ENCODE results near the gene LIG1.
"Not testable (repeated sequence)": the region's sequence is repeated elsewhere in the genome, so short reads cannot be mapped to it uniquely, and the experiment has no call there.

Gene LIG1

GRCh38 chr19:48121909-48122371 is 48.2 kb downstream of the LIG1 start:
- no peak for DNase-seq (ENCODE audit: low read depth in 3 of 3)

GRCh38 chr19:48121066-48121465 is 49.1 kb downstream of the LIG1 start:
- no peak for DNase-seq (ENCODE audit: low read depth in 3 of 3)

- no peak for DNase-seq (ENCODE audit: low read depth in 3 of 3)
Measured at GRCh38 chr19:48120505-48120904, 49.6 kb downstream of the LIG1 start.

DNA sequence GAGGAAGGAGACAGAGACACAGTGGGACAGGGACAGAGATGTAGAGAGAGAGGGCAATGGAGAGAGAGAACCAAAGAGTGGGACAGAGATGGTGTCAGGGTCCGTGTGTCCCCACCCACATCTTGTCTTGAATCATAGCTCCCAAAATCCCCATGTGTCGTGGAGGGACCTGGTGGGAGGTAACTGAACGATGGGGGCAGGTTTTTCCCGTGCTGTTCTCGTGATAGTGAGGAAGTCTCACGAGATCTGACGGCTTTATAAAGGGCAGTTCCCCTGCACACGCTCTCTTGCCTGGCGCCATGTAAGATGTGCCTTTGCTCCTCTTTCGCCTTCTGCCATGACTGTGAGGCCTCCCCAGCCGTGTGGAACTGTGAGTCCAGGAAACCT is 52.0 kb downstream of the LIG1 start:
- DNase-seq (ENCODE audit: low read depth in 3 of 3), result no peak

GRCh38 chr19:48117515-48118130 is 52.5 kb downstream of the LIG1 start:
- no peak for DNase-seq (ENCODE audit: low read depth in 3 of 3)

- DNase-seq (ENCODE audit: low read depth in 3 of 3), result no peak
Measured at GRCh38 chr19:48113190-48113917, 56.8 kb downstream of the LIG1 start.

GRCh38 chr19:48111280-48111679 is 58.9 kb downstream of the LIG1 start:
- DNase-seq (ENCODE audit: low read depth in 3 of 3), result no peak

GRCh38 chr19:48110350-48110966 is 59.7 kb downstream of the LIG1 start, which contains the start of gene PLA2G4C:
PLA2G4C (minus strand) TSS chr19:48110817; CDS start chr19:48106529, 4,288 bp downstream.
- peak; percentile 71 to 88 (median 77) for DNase-seq (ENCODE audit: low read depth in 3 of 3)

- DNase-seq (ENCODE audit: low read depth in 3 of 3), result no peak
Measured at GRCh38 chr19:48108997-48109782, 61.0 kb downstream of the LIG1 start.

DNA sequence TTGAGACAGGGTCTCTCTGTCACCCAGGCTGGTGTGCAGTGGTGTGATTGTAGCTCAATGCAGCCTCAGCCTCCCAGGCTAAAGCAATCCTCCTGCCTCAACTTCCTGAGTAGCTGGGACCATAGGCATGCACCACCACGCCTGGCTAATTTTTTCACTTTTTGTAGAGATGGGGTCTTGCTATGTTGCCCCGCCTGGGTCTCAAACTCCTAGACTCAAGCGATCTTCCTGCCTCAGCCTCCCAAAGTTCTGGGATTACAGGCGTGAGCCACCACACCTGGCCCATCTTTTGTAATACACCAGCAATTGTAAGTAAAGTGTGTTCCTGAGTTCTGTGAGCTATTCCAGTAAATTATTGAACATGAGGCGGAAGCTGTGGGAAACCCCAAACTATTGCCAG is 66.2 kb downstream of the LIG1 start:
- DNase-seq (ENCODE audit: low read depth in 3 of 3), result no peak

DNA sequence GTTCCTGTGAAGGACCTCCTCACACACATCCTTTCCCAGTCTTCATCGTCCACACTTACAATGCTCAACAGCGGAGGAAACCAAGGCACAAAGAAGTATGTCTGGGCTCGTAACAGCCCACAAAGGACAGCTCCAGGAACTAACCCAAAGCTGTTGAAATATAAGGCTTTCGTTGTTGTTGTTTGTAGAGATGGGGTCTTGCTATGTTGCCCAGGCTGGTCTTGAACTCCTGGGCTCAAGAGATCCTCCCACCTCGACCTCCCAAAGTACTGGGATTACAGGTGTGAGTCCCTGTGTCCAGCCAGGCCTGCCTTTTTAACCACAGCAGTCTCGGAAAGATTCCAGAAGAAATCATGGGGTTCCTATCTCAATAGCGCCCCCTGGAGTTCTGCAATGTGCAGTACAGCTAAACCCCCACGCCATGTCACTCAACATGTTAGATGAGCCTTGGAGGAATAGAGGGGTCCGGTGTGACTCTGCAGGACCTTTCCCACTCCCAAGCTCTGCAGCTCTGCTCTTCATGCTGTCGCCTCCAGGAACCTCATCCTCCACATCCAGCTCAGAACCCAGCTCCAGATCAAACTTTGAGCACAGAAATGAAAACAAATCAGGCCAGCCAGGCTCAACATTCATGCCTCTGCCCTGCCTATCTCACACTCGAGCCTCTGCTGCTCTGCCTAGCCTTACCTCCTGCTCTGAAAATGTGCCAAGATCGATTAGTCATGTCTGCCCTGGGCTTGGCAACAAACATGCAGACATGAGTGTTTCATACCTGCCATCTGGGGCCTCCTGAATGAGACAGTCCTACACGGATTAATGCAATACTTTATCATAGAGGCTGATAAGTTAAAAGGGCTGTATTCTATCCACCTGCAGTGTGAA is 67.0 kb downstream of the LIG1 start:
- peak in 2 of 3 donors; percentile 30 to 32 for DNase-seq (ENCODE audit: low read depth in 3 of 3)

- no peak for DNase-seq (ENCODE audit: low read depth in 3 of 3)
Measured at GRCh38 chr19:48095612-48096175, 74.5 kb downstream of the LIG1 start.

DNA sequence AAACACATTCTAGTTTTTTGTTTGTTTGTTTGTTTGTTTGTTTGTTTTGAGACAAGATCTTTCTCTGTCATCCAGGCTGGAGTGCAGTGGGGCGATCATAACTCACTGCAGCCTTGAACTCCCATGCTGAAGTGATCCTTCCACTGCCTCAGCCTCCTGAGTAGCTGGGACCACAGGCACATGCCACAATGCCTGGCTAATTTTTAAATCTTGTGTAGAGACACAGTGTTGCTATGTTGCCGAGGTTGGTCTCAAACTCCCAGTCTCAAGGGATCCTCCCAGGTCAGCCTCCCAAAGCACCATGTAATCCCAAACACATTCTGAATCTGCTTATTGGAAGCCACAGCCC is 75.3 kb downstream of the LIG1 start:
- DNase-seq (ENCODE audit: low read depth in 3 of 3), result no peak

DNA sequence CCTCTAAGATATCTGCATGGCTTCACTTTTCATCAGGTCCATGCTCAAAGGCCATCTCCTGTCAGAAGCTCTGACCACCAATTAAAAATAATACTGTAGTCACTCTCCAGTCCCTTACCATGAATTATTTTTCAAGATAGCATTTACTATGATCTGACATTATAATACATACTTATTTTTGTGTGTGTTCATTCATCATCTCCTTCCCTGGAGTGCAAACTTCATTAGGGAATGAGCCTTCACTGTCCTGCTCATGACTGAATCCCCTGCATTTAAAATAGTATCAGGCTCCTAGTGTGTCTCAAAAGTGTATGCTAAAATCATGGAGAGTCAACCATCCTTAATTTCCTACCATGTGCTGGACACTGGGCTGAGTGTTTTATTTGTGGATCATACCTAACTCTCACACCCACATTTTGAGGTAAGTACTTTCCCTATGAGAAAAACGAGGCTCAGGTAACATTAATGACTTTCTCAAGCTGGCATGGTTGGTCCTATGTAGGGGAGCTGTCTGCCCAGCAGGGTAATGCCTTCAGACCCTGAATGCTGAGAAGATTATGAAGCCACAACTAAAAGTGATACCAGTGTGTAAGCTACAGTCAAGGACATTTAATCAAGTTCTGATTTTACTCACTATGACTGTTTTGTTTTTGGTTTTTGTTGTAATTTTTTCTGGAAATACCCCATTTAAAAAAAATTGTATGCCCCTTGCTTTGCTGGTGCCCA is 75.9 kb downstream of the LIG1 start:
- no peak for DNase-seq (ENCODE audit: low read depth in 3 of 3)

GRCh38 chr19:48091111-48091718 is 78.9 kb downstream of the LIG1 start:
- not testable (repeated sequence) for DNase-seq (ENCODE audit: low read depth in 3 of 3)

- DNase-seq (ENCODE audit: low read depth in 3 of 3), result no peak
Measured at GRCh38 chr19:48090281-48090802, 79.8 kb downstream of the LIG1 start.

GRCh38 chr19:48088991-48089390 is 81.2 kb downstream of the LIG1 start:
- not testable (repeated sequence) for DNase-seq (ENCODE audit: low read depth in 3 of 3)

DNA sequence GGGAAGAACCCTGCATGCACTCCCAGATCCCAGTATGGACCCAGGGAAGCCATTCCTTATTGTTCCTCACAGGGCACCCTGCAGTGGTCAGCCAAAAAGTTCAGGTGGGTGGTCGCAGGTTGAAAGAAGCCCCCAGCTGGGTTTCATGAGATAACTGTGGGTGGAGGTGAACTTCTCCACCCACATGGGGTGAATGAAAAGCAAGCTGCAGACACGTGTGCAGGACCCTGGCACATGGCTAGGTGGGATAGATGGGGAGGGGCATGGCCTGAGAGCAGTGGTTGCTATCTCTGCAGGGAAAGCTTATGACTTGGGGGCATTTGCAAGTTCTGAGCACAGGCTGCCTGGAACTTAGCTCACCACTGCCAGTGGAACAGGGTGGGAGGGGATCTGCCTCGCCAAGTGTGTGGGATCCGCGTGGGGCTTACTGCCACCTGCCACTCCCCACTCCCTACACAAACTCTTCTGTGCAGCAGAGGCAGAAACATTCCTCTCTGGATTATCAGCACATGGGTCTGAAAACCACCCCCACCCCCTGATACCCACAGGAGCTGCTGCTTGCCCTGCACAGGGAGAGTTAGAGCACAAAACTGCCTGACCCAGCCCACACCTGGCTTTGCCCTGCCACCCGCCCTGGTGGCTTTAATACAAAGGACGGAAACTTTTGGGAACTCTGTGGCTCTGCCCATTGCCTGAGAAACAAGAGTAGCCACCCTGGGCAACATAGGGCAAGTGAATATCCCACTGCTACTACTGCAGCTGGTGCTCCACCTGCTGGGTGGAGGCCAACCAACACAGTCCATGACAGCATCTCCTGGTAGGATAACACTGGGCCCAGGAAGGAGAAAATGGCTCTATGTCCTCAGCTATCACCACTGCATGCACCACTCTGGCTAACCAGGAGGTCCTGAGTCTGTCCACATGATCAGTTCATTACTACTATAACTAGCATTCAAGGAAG is 84.0 kb downstream of the LIG1 start:
- DNase-seq (ENCODE audit: low read depth in 3 of 3), result no peak

Measured in stimulated activated CD4-positive, alpha-beta T cell treated with anti-CD3 and anti-CD28 coated beads, TNF-alpha, amount 100 ng/mL, for 48 hours (primary cell).